ENCODE data around the gene SDK1.

DNA sequence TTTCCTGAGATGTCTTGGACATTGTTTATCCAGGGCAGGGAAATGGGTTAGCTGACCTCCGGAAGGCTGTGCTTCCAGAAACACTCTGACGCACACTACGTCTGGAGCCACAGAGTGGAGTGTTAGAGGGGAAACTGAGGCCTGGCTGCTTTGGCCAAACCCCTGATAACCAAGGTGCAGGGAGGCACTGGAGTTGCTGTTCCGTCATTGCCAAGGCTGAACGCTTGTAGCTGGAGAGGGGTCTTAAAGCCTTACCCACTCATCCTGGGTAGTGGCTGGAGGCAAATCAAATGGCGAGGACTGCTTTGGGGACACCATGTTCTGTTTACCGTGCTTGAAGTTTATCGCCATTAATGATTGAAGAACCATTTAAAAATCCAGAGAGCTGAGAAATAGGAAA lies 776.9 kb downstream of the SDK1 start:
- no peak for TF ChIP-seq ZNF302 (CRISPR knock-in tag; IDR thresholded peaks at IDR 0.05)
- no peak for TF ChIP-seq CTCF (IDR thresholded peaks at IDR 0.05)
- TF ChIP-seq RCOR1 (IDR thresholded peaks at IDR 0.05; ENCODE audit: low read depth, low read length): no peak
- no peak for TF ChIP-seq FOXS1 (CRISPR knock-in tag; IDR thresholded peaks at IDR 0.05)
- TF ChIP-seq CHD2 (IDR thresholded peaks at IDR 0.05; ENCODE audit: low read length, partially characterized antibody): no peak

All from A549 (cell line).